GM18873 (cell line): ENCODE results near the gene PKN1.
"Not testable (repeated sequence)": the region's sequence is repeated elsewhere in the genome, so short reads cannot be mapped to it uniquely, and the experiment has no call there.

Experiments used
- ATAC-seq: cut with Tn5 transposase; IDR thresholded peaks from one replicate; pipeline ENCODE4 v1.9.1; 2021; ENCODE audit warnings: mild to moderate bottlenecking, moderate library complexity, moderate number of reproducible peaks; ENCODE audit not compliant: unreplicated experiment, low FRiP score

PKN1 gene

DNA sequence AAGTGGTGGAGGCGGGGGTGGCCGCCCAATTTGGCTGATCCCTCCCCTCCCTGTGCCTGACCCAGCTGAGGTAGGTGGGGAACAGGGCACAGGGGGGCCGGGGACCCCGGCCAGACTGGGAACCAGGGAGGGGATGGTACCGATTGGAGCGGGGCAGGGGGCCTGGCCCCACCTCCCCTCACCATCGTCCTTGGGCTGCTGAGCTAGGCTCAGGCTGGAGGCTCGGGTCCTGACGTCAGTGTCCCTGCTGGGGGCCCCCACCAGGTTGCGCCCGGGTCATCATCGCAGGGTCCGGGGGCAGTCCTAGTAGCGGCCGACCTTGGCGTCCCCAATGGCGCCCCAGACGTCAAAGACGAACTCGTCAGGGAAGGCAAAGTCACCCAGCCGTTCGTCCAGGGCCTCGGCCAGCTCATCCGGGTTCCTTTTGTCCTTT, 45.0 kb downstream of the PKN1 start:
- no peak for ATAC-seq

DNA sequence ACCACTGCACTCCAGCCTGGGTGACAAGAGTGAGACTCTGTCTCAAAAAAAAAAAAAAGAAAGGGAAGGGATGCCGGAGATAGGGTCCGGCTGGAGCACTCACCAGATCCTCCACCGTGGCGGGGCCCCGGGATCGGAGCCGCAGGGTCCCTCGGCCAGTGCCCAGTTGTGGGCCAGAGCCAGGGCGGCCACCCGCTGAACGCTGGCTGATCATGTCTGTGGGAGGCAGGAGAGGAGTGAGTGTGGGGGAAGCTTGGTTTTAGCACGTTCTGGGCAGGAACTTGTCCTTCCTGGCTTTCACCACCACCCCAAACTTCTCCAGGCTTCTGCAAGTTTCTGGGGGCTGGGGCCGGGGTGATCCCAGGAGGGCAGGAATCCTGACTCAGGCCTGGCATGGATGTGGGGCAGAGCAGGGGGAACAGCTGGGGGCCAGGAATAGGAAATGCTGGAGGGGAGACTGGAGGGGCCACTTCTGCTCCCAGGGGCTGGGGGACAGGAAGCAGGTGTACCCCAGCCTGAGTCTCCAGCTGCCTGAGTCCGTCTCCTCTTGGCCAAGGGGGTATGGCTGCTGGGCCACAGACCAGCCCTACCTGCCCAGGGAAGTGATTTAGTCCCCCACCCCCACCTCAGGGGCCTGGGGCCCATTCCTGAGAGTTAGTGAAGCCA, 46.3 kb downstream of the PKN1 start:
- ATAC-seq = no peak

DNA sequence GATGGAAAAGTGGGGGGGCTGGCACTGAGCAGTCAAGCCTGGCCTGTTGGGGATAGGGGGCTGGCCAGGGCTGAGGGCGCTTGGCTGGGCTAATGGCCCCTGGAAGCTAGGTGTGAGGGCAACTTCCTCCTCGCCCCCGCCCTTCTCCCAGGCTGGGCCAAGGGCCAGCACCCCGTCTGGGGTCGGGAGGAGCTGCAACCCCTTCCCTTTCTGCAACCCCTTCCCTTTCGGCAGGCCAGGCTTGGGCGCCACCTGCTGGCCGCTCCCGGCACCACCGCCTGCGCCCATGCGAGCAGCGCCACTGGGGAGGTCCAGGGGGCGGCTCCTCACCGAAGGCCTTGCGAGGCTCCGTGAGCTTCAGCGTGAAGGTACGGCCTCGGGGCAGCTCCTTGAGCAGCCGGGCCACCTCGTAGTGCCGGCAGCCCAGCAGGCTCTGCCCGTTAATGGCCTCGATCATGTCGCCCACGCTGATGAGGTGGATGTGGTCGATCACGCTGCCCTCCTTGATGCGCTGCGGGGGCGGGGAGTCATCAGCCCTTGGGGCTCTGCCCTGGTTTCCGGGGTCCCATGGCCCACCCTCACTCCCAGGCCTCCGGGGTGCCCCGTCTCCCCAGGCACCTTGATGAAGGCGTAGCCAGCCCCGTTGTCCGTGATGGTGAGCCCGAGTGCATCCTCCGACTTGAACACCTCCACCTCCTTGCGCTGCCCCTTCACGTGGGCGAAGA, 47.0 kb downstream of the PKN1 start:
- ATAC-seq = no peak

DNA sequence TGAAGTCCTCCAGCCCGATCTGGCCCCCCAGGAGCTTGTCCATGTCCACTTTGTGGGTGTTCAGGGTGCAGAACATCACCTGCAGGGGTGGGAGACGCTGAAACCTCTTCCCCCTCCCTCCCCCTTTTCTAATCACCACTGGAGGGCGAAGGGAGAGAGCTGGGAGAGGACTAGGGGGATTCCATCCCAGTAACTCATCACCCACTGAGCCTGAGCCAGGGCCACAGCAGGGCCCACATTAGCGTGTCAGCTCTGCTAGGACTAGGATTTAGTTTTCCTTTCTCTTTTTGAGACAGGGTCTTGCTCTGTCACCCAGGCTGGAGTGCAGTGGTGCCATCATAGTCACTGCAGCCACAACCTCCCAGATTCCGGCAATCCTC, 47.6 kb downstream of the PKN1 start:
- ATAC-seq = no peak

DNA sequence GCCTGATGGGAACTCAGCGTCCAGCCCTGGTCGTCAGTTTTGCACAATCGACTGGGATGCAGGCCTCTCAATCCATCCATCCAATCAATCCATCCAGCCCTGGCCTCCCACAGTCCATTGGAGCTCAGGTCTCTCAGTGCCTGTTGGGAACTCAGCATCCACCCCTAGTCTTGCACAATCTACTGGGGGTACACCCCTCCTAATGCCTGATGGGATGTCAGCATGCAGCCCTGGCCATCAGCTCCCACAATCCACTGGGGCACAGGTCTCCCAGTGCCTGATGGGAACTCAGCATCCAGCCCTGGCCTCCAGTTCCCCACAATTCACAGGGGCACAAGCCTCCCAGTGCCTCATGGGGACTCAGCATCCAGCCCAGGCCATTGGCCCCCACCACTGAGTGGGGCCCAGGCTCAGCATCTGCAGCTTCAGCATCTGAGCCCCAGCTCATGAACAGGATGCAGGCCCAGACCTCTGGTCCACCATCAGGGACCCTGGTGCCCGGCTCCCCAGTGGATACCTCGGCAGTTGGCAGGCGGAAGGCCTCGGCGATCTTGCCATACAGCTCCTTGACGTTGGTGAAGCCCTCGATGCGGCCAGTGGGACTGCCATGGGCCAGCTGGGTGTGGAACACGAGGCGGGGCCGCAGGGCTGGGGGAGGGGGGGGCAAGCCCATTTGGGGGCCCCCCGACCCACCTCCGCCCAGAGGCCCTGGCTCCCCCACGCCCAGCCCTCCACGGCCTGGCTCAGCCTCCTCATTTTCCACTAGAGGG, 49.3 kb downstream of the PKN1 start:
- ATAC-seq = no peak

DNA sequence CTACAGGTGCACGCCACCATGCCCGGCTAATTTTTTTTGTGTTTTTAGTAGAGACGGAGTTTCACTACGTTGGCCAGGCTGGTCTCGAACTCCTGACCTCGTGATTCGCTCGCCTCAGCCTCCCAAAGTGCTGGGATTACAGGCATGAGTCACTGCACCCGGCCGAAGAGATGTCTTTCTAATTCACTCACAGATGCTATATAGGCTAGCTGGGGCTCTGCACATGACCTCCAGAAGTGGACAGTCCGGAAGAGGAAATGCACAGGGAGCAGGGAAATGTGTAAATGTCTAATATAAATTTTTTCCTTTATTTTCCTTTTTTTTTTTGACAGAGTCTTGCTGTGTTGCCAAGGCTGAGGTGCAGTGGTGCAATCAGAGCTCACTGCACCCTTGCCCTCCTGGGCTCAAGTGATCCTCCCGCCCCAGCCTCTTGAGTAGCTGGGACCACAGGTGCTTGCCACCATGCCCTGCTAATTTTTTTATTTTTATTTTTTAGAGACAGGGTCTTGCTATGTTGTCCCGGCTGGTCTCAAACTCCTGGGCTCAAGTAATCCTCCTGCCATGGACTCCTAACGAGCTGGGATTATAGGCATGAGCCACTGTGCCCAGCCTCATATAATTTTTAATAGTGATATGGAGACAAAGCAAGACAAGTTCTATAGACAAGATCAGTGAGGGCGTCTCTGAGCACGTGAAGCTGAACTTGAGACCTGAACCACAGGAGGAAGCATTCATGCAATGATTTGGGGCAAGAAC, 54.4 kb downstream of the PKN1 start:
- no peak for ATAC-seq

DNA sequence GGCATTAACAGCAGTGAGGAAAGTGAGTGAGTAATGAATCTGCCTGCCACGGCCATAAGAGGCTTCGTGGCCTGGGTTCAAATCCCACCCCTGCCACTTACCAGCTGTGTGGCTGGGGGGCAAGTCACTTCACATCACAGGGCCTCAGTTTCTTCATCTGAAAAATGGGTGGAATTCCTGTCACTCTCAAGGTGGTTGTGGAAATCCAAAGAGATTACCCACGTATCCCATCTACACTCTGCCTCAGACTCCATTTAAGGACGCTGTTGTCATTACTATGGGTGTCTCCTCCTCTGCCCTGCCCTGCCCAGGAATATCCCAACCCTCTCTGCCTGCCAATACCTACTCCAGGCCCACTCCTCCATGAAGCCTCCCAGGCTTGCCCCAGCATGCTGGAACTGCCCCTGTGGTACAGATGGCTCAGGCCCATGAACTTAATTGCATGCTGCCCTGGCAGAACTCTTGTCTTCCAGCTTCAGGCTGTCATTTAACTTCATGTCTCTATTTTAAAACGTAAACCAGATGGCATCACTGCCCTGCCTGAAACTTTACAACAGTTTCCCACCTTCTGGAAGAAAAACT, 59.7 kb downstream of the PKN1 start:
- no peak for ATAC-seq

DNA sequence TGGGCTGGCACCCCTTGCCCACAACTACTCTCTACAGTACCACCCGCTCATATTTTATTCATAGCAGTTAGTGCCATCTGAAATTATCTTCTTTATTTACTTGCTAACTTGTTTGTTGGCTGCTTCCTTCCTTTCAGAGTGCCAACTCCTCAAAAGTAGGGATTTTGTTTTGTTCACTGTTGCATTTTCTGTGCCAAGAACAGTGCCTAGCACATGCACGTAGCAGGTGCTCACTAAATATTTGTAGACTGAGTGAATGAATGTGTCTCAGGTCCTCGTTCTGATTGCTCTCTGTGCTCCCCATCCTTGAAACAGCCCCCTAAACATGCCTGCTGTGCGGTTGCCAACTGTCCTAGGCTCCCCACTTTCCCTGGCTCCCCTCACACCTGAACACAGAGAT, 61.3 kb downstream of the PKN1 start:
- no peak for ATAC-seq

DNA sequence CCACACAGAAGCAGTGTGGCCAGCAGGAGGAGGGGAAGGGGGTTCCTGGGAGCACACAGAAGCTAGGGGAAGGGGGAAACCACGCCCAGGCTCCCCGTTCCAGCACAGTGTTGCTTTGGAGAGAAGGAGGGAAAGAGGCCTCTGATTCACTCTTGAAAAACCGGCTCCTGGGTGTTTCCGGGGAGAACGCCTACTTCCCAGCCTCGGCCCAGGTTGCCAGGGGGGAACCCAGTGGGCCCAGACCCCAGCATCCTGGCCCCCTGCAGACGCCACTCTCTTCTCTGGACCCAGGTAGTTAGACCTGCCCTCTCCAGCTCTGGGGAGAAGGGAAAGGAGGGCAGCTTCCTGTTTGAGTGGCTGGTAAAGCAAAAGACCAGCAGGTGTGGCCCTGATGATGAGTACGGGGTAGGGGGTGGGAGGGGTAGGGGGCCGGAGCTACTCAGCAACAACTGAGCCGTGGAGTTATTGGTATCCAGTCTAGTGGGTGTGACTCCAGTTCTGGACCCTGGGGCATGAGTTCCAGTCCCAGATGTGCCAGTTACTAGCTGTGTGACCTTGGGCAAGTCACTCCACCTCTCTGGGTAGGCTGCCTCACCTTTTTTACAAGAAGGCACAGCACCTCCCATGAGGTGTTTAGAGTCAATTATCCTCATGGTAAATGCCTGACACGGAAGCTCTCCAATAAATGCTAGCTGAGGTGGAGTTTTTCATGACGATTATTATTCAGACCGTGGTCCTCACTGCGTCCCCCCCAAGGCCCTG, 62.0 kb downstream of the PKN1 start:
- no peak for ATAC-seq

DNA sequence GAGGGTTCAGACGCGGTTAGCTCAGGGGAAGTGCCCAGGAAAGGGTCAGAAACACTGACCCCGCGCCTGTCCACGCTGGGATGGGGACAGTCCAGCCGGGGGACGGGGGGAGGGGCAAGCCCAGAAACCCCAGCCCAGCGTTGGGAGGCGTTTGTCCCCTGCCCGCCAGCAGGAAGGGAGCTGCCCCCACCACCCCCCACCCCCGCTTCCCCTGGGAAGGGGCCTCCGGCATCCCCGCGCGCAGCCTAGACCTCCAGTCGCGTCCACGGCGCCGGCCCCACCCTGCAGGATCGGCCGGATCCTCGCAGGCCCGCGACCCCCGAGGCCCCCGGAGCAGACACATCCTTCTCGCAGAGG, 62.5 kb downstream of the PKN1 start:
- no peak for ATAC-seq

DNA sequence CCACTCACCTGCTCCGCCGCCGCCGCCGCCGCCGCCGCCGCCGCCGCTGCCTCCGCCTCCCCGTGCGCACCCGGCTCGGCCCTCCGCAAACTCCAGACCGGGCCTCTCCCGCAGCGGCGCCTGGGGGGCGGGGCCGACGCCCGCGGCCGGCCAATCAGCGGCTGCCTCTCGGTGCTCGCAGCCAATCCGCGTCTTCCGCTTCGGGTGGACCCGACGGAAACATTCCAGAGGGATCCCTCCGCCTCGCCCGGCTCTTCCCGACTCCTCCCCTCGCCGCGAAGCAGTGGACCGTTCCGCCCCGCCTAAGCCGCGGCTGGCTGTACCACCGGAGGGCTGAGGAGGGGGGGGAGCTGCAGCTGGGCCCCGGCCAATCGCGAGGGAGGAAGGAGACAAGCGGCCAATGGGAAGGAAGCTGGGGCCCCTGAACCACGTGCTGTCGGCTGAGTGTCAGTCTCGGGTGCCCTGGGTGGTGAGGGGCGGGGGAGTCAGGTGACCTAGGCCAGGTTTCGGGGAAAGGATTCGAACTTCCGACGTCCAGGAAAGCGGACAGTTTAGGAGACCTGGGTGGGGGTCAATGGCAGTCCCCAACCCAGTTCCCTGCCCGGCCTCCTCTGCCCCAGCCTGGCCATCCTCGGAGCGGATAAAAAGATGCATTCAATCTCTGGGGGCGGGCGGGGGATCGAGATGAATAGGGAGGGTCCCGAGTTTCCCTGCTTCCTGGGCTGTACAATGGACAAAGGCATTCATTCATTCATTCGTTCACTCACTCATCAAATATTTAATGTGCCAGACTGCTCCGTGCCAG, 63.1 kb downstream of the PKN1 start, which contains the start of gene GIPC1:
TSS of gene GIPC1 (minus strand) at position 99 of the 805 bp plus-strand sequence. CDS start 13,151 bp downstream, outside the sequence.
- no peak for ATAC-seq

DNA sequence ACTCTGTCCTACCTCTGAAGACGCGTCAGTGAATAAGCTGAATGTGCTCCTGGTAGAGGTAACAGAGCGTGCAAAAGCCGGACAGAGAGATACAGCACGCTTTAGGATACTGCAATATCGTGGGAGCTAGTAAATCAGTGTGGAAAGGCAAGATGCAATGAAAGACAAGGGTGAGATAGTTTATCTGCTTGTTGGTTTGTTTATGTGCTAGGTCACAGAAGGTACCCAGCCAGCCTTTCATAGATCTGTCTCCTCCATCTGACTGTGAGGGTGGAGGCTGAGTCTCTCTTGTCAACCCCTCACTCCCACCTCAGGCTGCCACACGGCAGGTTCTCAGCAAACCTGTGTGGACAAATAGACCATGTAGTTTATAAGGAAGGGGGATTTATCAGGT, 63.7 kb downstream of the PKN1 start:
- ATAC-seq = no peak

DNA sequence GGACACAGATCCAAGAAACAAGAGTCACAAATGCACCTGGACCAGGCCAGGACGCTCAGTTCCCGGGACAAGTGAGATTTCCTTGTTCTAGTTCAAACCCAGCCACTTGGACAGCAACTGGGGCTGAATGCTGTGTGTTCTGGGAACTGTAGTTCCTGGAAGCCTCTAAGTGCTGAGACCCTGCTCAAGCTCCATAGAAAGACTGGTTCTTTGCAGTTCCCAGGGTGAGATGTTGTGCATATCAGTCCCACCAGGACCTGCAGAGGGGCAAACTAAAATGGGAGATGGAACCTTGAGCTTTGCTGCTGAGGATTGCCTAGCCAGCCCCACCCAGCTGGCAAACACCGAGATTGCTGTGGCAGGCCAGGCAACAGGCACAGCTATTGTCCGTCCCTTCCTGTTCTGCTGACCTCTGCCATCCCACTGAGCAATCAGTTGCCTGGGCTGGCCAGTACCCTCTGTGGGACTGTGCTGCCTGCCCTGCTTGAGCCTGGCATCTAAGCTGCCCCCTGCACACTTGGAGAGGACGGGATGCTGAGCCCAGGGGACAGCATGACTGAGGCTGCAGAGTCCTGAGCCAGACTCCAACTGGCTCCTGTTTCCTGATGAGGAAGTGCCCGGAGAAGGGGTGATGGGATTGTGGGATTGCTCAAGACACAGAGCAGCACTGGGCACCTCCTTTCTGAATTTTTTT, 64.3 kb downstream of the PKN1 start:
- ATAC-seq = no peak

DNA sequence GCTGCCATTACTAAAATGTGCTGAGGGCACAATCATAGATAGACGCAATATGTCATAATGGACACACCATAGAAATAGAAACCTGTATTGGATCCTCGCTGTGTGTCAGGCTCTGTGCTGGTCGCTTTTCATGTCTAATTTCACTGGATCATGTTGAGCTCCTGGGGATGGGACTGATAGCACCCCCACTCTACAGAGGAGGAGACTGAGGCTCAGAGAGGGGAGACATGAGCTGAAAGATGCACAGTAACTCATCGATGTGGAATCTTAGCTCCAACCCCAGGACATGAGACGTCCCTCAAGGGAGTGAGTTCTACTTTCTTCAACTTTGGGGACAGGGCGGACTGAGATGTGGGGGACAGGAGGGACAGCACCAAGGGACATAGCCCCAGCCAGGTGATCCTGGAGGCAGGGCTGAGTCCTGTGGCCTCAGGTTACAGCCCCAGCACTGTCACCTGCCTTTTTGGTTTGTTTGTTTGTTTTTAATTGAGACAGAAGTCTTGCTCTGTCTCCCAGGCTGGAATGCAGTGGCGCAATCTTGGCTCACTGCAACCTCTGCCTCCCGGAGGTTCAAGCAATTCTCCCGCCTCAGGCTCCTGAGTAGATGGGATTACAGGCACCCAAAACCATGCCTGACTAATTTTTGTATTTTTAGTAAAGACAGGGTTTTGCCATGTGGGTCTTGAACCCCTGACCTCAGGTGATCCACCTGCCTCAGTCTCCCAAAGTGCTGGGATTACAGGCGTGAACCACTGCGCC, 69.4 kb downstream of the PKN1 start:
- ATAC-seq = no peak

DNA sequence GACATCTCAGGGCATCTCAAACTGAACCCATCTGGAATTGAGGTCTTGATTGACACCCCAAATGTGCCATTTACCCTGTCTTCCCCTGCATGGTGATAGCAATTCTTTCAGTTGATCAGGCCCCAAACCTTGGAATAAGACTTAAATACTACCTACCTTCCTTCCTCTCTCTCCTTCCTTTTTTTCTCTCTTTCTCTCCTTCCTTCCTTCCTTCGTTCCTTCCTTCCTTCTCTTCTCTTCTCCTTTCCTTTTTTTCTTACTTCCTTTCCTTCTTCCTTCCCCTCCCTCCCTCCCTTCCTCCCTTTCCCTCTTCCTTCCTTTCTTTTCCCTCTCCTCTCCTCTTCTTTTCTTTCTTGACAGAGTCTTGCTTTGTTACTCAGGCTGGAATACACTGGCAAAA, 70.2 kb downstream of the PKN1 start:
- no peak for ATAC-seq

DNA sequence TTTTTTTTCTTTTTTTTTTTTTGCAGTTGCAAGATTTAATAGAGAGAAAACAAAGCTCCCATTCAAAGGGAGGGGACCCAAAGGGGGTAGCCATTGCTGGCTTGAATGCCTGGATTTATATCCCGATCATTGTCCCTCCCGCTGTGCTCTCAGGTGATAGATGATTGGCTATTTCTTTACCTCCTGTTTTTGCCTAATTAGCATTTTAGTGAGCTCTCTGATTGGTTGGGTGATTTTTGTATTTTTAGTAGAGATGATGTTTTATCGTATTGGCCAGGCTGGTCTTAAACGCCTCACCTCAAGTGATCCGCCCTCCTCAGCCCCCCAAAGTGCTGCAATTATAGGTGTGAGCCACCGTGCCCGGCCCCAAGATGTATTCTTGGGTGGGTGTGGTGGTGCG, 71.5 kb downstream of the PKN1 start:
- not testable (repeated sequence) for ATAC-seq

DNA sequence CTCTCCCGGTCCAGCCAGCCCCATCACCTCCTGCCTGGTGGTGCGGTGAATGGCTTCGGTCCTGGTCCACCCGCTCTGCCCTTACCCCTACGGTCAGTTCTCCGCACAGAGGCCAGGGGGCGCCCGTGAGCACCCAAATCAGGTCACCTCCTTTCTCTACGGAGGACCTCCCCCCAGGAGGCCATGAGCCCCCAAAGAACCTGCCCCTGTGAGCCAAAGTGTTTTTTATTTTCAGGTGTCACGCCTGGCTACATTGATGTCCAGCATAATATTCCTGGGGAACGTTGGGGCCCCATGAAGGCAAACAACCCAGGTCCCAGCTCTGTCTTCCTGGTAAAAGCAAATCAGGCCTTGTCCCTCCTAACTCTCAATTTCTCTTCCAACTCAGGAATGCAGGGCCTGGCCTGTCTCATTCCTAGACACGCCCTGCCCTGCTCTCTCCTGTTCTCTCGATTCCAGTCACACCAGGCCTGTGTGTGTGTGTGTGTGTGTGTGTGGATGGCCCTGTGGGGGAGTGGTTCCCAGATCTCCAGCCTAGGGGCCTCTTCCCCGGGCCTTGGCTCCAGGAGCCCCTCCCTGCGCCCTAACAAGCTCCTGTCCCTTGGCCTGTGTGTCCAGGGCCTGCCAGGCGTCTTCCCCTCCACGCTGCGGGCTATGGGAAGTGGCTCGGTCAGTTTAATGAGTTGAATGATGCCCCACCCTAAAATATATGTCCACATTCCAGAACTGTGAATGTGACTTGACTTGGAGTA, 72.6 kb downstream of the PKN1 start:
- ATAC-seq = no peak
